HepG2 (cell line): Measurements from ENCODE around the gene HSDL1. TPM values are rescaled to one million over a fixed set of nuclear protein-coding genes. Genes with fewer than 3 reads are reported as not detected.

ENCODE experiments used
- BHLHE40 ChIP-seq: IDR thresholded peaks from 2 replicates; pipeline ENCODE4 v1.6.1; 2011; ENCODE audit warnings: low read length, improper control_type of control experiment
- ELF3 ChIP-seq: IDR thresholded peaks from 2 replicates; pipeline ENCODE4 v1.6.1; 2016; ENCODE audit warnings: missing genetic modification reagents, missing compliant biosample characterization
- HIVEP1 ChIP-seq: sonication (generic); formaldehyde crosslinking; IDR thresholded peaks from 2 replicates; pipeline ENCODE4 v1.4.0; 2020; ENCODE audit warnings: mild to moderate bottlenecking, missing genetic modification reagents
- HOXA3 ChIP-seq: sonication (generic); formaldehyde crosslinking; IDR thresholded peaks from 2 replicates; pipeline ENCODE4 v1.5.0; 2020; ENCODE audit warnings: missing genetic modification reagents
- ISX ChIP-seq: sonication (generic); formaldehyde crosslinking; conservative IDR thresholded peaks from 2 replicates; pipeline ENCODE4 v1.5.0; 2020; ENCODE audit warnings: missing genetic modification reagents
- MATR3 ChIP-seq: sonication (generic); formaldehyde crosslinking; IDR thresholded peaks from 2 replicates; pipeline ENCODE4 v1.4.0; 2020; ENCODE audit warnings: missing genetic modification reagents
- MIXL1 ChIP-seq: IDR thresholded peaks from 2 replicates; pipeline ENCODE4 v1.6.1; 2016
- NCOA5 ChIP-seq: sonication (generic); formaldehyde crosslinking; IDR thresholded peaks from 2 replicates; pipeline ENCODE4 v1.4.0; 2020; ENCODE audit warnings: missing genetic modification reagents
- NR3C1 ChIP-seq: sonication (generic); formaldehyde crosslinking; IDR thresholded peaks from 2 replicates; pipeline ENCODE4 v1.4.0; 2020; ENCODE audit warnings: missing genetic modification reagents
- PHF21A ChIP-seq: sonication (generic); formaldehyde crosslinking; IDR thresholded peaks from 2 replicates; pipeline ENCODE4 v1.5.0; 2020; ENCODE audit warnings: mild to moderate bottlenecking, missing genetic modification reagents
- SPEN ChIP-seq: sonication (generic); formaldehyde crosslinking; IDR thresholded peaks from 2 replicates; pipeline ENCODE4 v1.5.1; 2020; ENCODE audit warnings: low read depth, mild to moderate bottlenecking, missing genetic modification reagents
- SRF ChIP-seq: IDR thresholded peaks from 2 replicates; pipeline ENCODE4 v1.6.1; 2011; ENCODE audit warnings: mild to moderate bottlenecking, low read depth, low read length, moderate library complexity
- SRSF1 ChIP-seq: fragments of 200-400 bp; formaldehyde crosslinking; optimal IDR thresholded peaks from 2 replicates; pipeline ENCODE3; 2017; ENCODE audit warnings: mild to moderate bottlenecking, low read depth, low read length, moderate library complexity
- ZBTB3 ChIP-seq: sonication (generic); formaldehyde crosslinking; IDR thresholded peaks from 2 replicates; pipeline ENCODE4 v1.4.0; 2020; ENCODE audit warnings: low read depth, mild to moderate bottlenecking, moderate library complexity, missing genetic modification reagents, borderline replicate concordance
- ZFP36L1 ChIP-seq: sonication (generic); formaldehyde crosslinking; IDR thresholded peaks from 2 replicates; pipeline ENCODE4 v1.8.0; 2022; ENCODE audit warnings: mild to moderate bottlenecking, missing genetic modification reagents, moderate library complexity
- ZFP36L2 ChIP-seq: sonication (generic); formaldehyde crosslinking; IDR thresholded peaks from 2 replicates; pipeline ENCODE4 v1.4.0; 2020; ENCODE audit warnings: missing genetic modification reagents
- ZFY ChIP-seq: sonication (generic); formaldehyde crosslinking; IDR thresholded peaks from 2 replicates; pipeline ENCODE4 v1.4.0; 2020; ENCODE audit warnings: missing genetic modification reagents
- ZNF451 ChIP-seq: sonication (generic); formaldehyde crosslinking; IDR thresholded peaks from 2 replicates; pipeline ENCODE4 v1.5.0; 2020; ENCODE audit warnings: mild to moderate bottlenecking, missing genetic modification reagents
- ZNF761 ChIP-seq: sonication (generic); formaldehyde crosslinking; conservative IDR thresholded peaks from 2 replicates; pipeline ENCODE4 v1.4.0; 2020; ENCODE audit warnings: mild to moderate bottlenecking, missing genetic modification reagents
- ZNF839 ChIP-seq: sonication (generic); formaldehyde crosslinking; IDR thresholded peaks from 2 replicates; pipeline ENCODE4 v1.4.0; 2020; ENCODE audit warnings: missing genetic modification reagents, mild to moderate bottlenecking, borderline replicate concordance
- ZSCAN30 ChIP-seq: sonication (generic); formaldehyde crosslinking; IDR thresholded peaks from 2 replicates; pipeline ENCODE4 v1.5.0; 2020; ENCODE audit warnings: mild to moderate bottlenecking, missing genetic modification reagents
- polyA plus RNA-seq, 8 experiments: library from polyadenylated mRNA; depleted of rRNA in 3 of 8; stranded (reverse) in 7 of 8; unstranded in 1 of 8; fragments of >200 nt; fragmentation: Illumina TruSeq in 4 of 8; extraction: Trizol in 4 of 8; gene quantifications; 2 replicates each; pipeline versions ENCODE4 v1.2.1 to v1.2.3, GENCODE V29; 2011 to 2016; ENCODE audit warnings: low read depth in 4 of 8, missing spikeins in 1 of 8, mixed read lengths in 1 of 8; ENCODE audit not compliant: insufficient read depth in 1 of 8
- total RNA-seq, 5 experiments: library from RNA; depleted of rRNA; stranded (reverse); fragments of >200 nt; fragmentation: Illumina TruSeq; extraction: Trizol; gene quantifications; 2 replicates each; pipeline ENCODE4 v1.2.3, GENCODE V29; 2016; ENCODE audit warnings: low read depth in 1 of 5
- TF ChIP-seq, protein P1 (sequence below): sonication (generic); formaldehyde crosslinking; IDR thresholded peaks from 2 replicates; pipeline ENCODE4 v1.4.0; 2020; ENCODE audit warnings: missing genetic modification reagents
- TF ChIP-seq, protein P2 (sequence below): sonication (generic); formaldehyde crosslinking; IDR thresholded peaks from 2 replicates; pipeline ENCODE4 v1.5.0; 2020; ENCODE audit warnings: missing genetic modification reagents, mild to moderate bottlenecking, borderline replicate concordance
- TF ChIP-seq, protein P3 (sequence below): sonication (generic); formaldehyde crosslinking; IDR thresholded peaks from 2 replicates; pipeline ENCODE4 v1.5.1; 2020; ENCODE audit warnings: mild to moderate bottlenecking, missing genetic modification reagents
- TF ChIP-seq, protein P4 (sequence below): IDR thresholded peaks from 2 replicates; pipeline ENCODE4 v1.6.1; 2016; ENCODE audit warnings: missing biosample characterization, missing genetic modification reagents, low read depth

Gene HSDL1
- total and polyA plus RNA-seq, 2 of the 13 experiments (the other 11 are each of a cell fraction or from before 2014, with no cell fraction given): 49.2 to 49.7 TPM

DNA sequence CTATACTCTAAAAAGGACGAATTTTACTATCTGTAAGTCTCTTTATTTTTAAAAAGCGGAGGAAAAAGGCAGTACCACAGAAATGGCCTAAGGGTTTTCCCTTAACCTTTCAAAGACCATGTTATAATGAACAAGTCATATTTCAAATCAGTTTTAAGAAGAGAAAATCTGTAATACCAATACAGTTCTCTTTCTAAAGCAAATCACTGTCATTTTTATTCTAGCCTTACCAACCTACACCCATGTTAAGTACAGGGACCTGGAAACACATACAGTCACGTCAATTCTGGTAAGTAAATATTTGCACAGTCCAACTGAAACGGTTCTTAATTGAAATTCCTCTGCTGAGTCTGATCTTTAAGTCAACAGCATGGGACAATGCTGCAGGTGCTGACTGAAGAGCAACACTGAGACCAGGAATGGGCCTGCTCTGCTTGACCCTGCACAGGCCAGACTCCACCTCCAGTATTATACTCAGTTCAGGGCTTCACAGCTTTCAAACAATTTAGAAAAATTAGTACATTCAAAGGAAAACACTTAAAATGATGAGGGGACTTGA, 48.5 kb downstream of the HSDL1 start (continued):
- TF ChIP-seq SRF: no peak
- TF ChIP-seq BHLHE40: peak; percentile 85
- TF ChIP-seq NR3C1 (CRISPR knock-in tag): no peak
- TF ChIP-seq ELF3 (CRISPR knock-in tag): peak; percentile 52
- TF ChIP-seq, protein P1, sequence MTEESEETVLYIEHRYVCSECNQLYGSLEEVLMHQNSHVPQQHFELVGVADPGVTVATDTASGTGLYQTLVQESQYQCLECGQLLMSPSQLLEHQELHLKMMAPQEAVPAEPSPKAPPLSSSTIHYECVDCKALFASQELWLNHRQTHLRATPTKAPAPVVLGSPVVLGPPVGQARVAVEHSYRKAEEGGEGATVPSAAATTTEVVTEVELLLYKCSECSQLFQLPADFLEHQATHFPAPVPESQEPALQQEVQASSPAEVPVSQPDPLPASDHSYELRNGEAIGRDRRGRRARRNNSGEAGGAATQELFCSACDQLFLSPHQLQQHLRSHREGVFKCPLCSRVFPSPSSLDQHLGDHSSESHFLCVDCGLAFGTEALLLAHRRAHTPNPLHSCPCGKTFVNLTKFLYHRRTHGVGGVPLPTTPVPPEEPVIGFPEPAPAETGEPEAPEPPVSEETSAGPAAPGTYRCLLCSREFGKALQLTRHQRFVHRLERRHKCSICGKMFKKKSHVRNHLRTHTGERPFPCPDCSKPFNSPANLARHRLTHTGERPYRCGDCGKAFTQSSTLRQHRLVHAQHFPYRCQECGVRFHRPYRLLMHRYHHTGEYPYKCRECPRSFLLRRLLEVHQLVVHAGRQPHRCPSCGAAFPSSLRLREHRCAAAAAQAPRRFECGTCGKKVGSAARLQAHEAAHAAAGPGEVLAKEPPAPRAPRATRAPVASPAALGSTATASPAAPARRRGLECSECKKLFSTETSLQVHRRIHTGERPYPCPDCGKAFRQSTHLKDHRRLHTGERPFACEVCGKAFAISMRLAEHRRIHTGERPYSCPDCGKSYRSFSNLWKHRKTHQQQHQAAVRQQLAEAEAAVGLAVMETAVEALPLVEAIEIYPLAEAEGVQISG (CRISPR knock-in tag): no peak
- no peak for TF ChIP-seq ZFP36L2
- TF ChIP-seq HOXA3 (CRISPR knock-in tag): peak; percentile 50; the same call in 1 of the 2 replicates
- no peak for TF ChIP-seq ZNF451 (CRISPR knock-in tag)
- 0 out of 2 replicates have a peak, but pooled peaks have one; percentile 22 for TF ChIP-seq SPEN (CRISPR knock-in tag)
- 0 out of 2 replicates have a peak, but pooled peaks have one; percentile 27 for TF ChIP-seq ZFP36L1
- no peak for TF ChIP-seq MATR3 (CRISPR knock-in tag)
- no peak for TF ChIP-seq ZSCAN30 (CRISPR knock-in tag)
- TF ChIP-seq ISX (CRISPR knock-in tag): no peak
- TF ChIP-seq ZBTB3: no peak
- TF ChIP-seq PHF21A (CRISPR knock-in tag): peak; percentile 89
- TF ChIP-seq MIXL1 (CRISPR knock-in tag): peak; percentile 98
- TF ChIP-seq, protein P2, sequence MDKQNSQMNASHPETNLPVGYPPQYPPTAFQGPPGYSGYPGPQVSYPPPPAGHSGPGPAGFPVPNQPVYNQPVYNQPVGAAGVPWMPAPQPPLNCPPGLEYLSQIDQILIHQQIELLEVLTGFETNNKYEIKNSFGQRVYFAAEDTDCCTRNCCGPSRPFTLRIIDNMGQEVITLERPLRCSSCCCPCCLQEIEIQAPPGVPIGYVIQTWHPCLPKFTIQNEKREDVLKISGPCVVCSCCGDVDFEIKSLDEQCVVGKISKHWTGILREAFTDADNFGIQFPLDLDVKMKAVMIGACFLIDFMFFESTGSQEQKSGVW (CRISPR knock-in tag): no peak
- no peak for TF ChIP-seq SRSF1
- no peak for TF ChIP-seq NCOA5
- TF ChIP-seq HIVEP1: no peak
- TF ChIP-seq ZFY (CRISPR knock-in tag): peak; percentile 53
- TF ChIP-seq, protein P3, sequence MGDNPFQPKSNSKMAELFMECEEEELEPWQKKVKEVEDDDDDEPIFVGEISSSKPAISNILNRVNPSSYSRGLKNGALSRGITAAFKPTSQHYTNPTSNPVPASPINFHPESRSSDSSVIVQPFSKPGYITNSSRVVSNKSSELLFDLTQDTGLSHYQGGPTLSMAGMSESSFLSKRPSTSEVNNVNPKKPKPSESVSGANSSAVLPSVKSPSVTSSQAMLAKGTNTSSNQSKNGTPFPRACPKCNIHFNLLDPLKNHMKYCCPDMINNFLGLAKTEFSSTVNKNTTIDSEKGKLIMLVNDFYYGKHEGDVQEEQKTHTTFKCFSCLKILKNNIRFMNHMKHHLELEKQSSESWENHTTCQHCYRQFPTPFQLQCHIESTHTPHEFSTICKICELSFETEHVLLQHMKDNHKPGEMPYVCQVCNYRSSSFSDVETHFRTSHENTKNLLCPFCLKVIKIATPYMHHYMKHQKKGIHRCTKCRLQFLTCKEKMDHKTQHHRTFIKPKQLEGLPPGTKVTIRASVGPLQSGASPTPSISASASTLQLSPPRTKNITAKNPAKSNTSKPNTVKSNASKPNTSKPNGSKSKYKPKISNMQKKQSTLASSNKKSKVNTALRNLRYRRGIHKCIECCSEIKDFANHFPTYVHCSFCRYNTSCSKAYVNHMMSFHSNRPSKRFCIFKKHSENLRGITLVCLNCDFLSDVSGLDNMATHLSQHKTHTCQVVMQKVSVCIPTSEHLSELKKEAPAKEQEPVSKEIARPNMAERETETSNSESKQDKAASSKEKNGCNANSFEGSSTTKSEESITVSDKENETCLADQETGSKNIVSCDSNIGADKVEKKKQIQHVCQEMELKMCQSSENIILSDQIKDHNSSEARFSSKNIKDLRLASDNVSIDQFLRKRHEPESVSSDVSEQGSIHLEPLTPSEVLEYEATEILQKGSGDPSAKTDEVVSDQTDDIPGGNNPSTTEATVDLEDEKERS (CRISPR knock-in tag): peak; percentile 38; the same call in 1 of the 2 replicates
- no peak for TF ChIP-seq ZNF839 (CRISPR knock-in tag)
- TF ChIP-seq ZNF761 (CRISPR knock-in tag): no peak
- TF ChIP-seq, protein P4, sequence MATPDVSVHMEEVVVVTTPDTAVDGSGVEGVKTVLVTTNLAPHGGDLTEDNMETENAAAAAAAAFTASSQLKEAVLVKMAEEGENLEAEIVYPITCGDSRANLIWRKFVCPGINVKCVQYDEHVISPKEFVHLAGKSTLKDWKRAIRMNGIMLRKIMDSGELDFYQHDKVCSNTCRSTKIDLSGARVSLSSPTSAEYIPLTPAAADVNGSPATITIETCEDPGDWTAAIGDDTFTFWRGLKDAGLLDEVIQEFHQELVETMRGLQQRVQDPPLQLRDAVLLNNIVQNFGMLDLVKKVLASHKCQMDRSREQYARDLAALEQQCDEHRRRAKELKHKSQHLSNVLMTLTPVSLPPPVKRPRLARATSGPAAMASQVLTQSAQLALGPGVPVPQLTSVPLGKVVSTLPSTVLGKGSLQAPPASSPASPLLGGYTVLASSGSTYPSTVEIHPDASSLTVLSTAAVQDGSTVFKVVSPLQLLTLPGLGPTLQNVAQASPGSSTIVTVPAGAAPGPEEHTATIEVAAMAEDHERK (CRISPR knock-in tag): 0 out of 2 replicates have a peak, but pooled peaks have one; percentile 29
